ENCODE measurements around the gene ZNF337.

The ZNF337 gene

DNA sequence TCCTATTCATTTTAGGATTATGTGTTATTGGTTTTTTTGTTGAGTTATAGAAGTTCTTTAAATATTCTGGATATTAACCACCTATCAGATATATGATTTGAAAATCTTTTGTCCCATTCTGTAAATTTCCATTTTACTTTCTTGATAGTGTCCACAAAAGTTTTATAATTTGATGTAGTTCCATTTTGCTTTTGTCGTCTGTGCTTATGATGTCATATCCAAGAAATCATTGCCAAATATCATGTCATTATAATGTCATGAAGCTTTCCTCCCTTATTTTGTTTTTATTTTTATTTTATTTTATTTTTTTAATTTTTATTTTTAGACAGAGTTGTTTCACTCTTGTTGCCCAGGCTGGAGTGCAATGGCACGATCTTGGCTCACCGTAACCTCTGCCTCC lies 51.8 kb downstream of the ZNF337 start:
- TF ChIP-seq, protein P1, sequence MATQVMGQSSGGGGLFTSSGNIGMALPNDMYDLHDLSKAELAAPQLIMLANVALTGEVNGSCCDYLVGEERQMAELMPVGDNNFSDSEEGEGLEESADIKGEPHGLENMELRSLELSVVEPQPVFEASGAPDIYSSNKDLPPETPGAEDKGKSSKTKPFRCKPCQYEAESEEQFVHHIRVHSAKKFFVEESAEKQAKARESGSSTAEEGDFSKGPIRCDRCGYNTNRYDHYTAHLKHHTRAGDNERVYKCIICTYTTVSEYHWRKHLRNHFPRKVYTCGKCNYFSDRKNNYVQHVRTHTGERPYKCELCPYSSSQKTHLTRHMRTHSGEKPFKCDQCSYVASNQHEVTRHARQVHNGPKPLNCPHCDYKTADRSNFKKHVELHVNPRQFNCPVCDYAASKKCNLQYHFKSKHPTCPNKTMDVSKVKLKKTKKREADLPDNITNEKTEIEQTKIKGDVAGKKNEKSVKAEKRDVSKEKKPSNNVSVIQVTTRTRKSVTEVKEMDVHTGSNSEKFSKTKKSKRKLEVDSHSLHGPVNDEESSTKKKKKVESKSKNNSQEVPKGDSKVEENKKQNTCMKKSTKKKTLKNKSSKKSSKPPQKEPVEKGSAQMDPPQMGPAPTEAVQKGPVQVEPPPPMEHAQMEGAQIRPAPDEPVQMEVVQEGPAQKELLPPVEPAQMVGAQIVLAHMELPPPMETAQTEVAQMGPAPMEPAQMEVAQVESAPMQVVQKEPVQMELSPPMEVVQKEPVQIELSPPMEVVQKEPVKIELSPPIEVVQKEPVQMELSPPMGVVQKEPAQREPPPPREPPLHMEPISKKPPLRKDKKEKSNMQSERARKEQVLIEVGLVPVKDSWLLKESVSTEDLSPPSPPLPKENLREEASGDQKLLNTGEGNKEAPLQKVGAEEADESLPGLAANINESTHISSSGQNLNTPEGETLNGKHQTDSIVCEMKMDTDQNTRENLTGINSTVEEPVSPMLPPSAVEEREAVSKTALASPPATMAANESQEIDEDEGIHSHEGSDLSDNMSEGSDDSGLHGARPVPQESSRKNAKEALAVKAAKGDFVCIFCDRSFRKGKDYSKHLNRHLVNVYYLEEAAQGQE (IDR thresholded peaks at IDR 0.05; ENCODE audit: insufficient read depth in 1 of 2, low read depth in 2 of 2, low read length in 2 of 2), result no peak
- TF ChIP-seq POLR2AphosphoS5 (IDR thresholded peaks at IDR 0.05; ENCODE audit: low read depth, low read length) (no peak), FOXP2 (optimal IDR thresholded peaks at IDR 0.05; ENCODE audit: borderline replicate concordance, extremely low read depth, extremely low read length, insufficient read depth) (no peak), TAF1 (IDR thresholded peaks at IDR 0.05; ENCODE audit: borderline replicate concordance, insufficient read depth, low read length) (no peak), SIN3A (IDR thresholded peaks at IDR 0.05; ENCODE audit: borderline replicate concordance, insufficient read depth, low read length) (no peak)

- no peak for TF ChIP-seq TAF1 (IDR thresholded peaks at IDR 0.05; ENCODE audit: borderline replicate concordance, insufficient read depth, low read length)
- TF ChIP-seq, protein P1 (IDR thresholded peaks at IDR 0.05; ENCODE audit: insufficient read depth in 1 of 2, low read depth in 2 of 2, low read length in 2 of 2), result no peak
- no peak for TF ChIP-seq POLR2AphosphoS5 (IDR thresholded peaks at IDR 0.05; ENCODE audit: low read depth, low read length)
- TF ChIP-seq SIN3A (IDR thresholded peaks at IDR 0.05; ENCODE audit: borderline replicate concordance, insufficient read depth, low read length), result no peak
- no peak for TF ChIP-seq FOXP2 (optimal IDR thresholded peaks at IDR 0.05; ENCODE audit: borderline replicate concordance, extremely low read depth, extremely low read length, insufficient read depth)
Observed at GRCh38 chr20:25643716-25644115, 52.9 kb downstream of the ZNF337 start.

GRCh38 chr20:25637247-25637646 lies 59.4 kb downstream of the ZNF337 start:
- TF ChIP-seq TAF1 (IDR thresholded peaks at IDR 0.05; ENCODE audit: borderline replicate concordance, insufficient read depth, low read length) (no peak), SIN3A (IDR thresholded peaks at IDR 0.05; ENCODE audit: borderline replicate concordance, insufficient read depth, low read length) (no peak), FOXP2 (optimal IDR thresholded peaks at IDR 0.05; ENCODE audit: borderline replicate concordance, extremely low read depth, extremely low read length, insufficient read depth) (no peak), POLR2AphosphoS5 (IDR thresholded peaks at IDR 0.05; ENCODE audit: low read depth, low read length) (no peak)
- TF ChIP-seq, protein P1 (IDR thresholded peaks at IDR 0.05; ENCODE audit: insufficient read depth in 1 of 2, low read depth in 2 of 2, low read length in 2 of 2), result no peak

DNA sequence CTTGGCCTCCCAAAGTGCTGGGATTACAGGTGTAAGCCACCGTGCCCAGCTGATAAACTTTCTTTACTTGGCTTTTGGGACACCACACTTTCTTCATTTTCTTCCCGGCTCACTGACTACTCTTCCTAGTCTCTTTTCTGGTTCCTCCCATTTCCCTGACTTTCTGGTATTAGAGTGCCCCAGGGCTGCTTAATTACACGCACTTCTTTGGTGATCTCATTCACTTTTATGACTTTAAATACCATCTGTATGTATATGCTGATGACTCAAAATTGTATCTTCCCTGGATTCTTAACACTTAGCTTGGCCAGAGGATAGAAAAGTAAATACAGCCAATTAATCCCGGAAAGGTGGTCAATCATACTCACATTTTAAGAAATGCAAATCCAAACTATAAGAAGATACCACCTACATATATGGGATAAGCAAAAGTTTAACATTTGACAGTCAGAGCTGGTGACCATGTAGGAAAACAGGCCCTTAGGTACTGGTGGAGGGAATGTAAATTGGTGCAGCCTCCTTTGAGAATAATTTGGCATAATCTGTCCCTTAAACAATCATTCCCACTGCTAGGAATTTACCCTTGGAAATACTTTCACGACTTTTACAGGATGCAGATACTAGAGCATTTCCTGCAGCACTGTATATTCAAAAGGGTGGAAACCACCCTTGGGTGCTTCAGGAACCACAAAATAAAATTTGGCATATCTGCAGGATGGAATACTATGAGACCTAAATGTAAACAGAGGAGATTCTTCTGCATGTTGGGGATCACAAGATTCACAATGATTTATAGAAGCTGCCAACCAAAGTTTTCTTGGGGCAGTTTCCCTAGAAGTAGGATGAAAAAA lies 63.5 kb downstream of the ZNF337 start:
- TF ChIP-seq, protein P1 (IDR thresholded peaks at IDR 0.05; ENCODE audit: insufficient read depth in 1 of 2, low read depth in 2 of 2, low read length in 2 of 2), result no peak
- TF ChIP-seq SIN3A (IDR thresholded peaks at IDR 0.05; ENCODE audit: borderline replicate concordance, insufficient read depth, low read length), result no peak
- TF ChIP-seq POLR2AphosphoS5 (IDR thresholded peaks at IDR 0.05; ENCODE audit: low read depth, low read length), result no peak
- no peak for TF ChIP-seq FOXP2 (optimal IDR thresholded peaks at IDR 0.05; ENCODE audit: borderline replicate concordance, extremely low read depth, extremely low read length, insufficient read depth)
- TF ChIP-seq TAF1 (IDR thresholded peaks at IDR 0.05; ENCODE audit: borderline replicate concordance, insufficient read depth, low read length), result no peak
